GM21381 (cell line): ENCODE data around the gene RAB22A.
"Not testable (repeated sequence)": the region's sequence is repeated elsewhere in the genome, so short reads cannot be mapped to it uniquely, and the experiment has no call there.

Source experiments
- ATAC-seq: cut with Tn5 transposase; IDR thresholded peaks from one replicate; pipeline ENCODE4 v1.9.1; 2021; ENCODE audit warnings: mild to moderate bottlenecking, moderate library complexity; ENCODE audit not compliant: unreplicated experiment

The RAB22A gene

GRCh38 chr20:58342104-58342945 is 32.8 kb downstream of the RAB22A start:
- ATAC-seq = no peak

- no peak for ATAC-seq
These were observed 35.2 kb downstream of the RAB22A start for GRCh38 chr20:58344741-58345140.

GRCh38 chr20:58349570-58349969 is 40.1 kb downstream of the RAB22A start:
- no peak for ATAC-seq

- ATAC-seq = no peak
These were observed 43.0 kb downstream of the RAB22A start for GRCh38 chr20:58352468-58352867.

DNA sequence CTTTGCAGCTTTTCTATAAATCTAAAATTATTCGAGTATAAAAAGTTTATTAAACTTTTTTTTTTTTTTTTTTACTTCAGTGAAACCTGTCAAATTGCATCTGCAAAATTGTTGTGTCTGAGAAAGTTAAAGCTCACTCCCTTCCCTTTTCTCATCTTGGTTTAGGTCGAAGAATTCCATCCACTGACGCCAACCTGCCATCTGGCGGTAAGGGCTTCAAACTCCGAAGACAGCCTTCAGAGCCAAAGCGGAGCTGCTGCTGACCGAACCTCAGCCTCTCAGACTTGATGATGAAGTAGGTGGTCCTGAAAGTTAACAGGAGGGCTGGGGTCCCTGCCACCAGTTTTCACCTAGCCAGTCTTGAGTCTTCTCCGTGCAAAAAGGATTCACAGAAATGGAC is 49.9 kb downstream of the RAB22A start:
- no peak for ATAC-seq

DNA sequence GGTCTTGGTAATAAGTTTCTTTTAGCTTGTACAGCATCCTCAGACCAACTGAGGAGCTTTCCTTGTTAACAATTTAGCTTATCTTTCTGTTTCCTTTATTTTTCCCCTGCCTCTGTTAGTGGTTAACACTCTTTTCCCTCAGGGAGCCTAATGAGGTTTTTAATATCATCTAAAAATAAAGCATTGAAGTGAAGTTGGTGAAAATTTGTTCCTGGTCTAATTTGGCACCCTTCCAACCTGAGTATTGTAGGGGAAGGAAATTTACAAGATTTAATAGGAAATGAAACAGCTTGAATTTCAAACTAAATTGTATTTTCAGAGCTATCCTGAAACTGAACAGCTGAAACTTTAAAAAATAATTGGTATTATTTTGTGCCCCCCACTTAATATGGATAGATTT is 51.4 kb downstream of the RAB22A start:
- no peak for ATAC-seq

DNA sequence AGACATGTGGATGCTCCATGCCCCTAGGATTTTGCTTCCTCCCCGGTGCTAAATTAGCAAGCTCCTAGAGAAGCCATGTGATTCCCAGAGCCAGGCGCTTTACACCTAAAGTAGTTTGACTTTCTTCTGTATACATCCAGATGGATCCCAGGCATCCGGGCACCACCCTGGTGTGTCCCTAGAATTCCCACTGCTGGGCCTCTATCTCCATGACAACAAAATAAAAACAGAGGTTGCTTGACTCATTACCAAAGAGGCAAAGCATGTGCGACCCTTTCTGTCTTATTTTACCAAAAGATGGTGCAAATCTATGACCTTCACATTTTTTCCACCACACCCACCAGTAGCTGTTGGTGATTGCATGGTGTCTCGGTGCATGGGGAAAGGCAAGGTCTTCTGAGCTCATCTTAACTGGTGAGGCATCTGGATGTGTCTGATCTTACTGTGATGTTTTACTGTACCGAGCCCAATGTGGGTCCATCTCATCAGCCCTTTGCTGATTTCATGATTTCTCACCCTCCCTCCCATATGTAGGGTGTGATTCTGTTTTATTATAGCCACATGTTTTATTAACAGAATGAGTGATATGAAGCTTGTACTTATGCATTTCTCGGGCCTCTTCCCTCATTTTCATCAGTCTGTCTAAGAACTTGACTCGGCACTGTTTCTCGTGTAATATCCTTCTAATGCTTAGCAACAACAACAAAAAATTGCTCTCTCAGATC is 52.1 kb downstream of the RAB22A start:
- ATAC-seq = no peak

DNA sequence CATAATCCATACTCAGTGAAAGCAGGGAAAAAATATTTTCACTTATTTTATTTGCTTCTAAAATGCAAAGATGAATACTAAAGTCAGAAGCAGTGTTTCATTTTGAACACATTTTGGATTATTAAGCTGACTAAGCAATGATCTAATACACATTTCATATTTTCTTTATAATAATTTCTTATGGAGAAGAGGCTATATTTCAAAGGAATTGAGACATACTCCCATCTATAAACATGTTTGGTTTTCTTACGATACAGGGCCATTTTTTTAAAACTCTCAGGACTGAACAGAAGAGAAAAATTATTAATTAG is 52.6 kb downstream of the RAB22A start:
- no peak for ATAC-seq

DNA sequence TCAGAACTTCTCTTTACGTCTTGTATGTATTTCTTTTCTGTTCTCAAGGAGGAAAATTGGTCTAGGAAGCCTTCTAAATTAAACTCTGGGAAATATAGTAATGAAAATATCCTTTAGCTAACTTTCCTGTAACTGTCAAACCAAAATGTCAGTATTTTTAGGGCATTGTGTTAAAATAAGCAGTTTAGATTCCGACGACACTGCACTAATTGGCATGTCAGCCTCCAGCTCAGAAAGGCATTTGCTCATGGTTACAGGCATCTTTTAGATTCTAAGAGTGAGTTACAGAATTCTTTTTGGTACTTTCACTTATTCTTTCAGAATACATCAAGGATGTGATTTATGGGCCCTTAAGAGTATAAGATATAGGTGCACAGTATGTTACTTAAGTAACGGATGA is 53.5 kb downstream of the RAB22A start:
- ATAC-seq = no peak

DNA sequence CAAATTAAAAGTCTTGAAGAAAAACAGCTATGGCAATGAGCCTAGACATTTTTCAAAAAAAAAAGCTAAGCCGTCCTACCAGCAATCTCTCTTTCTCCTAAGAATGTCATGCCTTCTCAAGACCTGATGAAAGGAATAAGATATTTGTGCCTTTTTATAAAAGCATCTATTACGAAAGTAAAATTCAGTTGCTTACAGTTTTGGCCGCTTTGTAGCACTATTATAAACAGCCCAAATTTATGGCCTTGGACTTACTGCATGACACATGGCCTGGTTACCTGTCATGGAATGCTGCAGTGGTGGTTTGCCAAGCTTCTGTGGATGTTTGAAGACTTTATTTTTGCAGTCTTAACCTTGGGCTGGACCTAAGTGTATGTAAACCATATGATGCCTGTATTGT is 57.4 kb downstream of the RAB22A start:
- ATAC-seq = no peak

GRCh38 chr20:58372806-58373205 is 63.3 kb downstream of the RAB22A start:
- no peak for ATAC-seq

DNA sequence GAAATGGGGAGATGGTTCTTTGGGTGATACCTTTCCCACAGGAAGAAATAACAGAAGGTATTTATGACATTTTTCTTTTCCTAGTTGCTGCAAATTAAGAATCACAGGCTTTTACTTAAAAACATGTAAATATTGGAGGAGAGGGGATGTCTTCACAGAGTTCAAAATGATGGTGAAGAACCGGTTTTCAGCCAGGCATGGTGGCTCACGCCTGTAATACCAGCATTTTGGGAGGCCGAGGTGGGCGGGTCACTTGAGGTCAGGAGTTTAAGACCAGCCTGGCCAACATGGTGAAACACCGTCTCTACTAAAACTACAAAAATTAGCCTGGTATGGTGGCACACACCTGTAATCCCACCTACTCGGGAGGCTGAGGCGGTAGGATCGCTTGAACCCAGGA is 63.8 kb downstream of the RAB22A start:
- not testable (repeated sequence) for ATAC-seq

DNA sequence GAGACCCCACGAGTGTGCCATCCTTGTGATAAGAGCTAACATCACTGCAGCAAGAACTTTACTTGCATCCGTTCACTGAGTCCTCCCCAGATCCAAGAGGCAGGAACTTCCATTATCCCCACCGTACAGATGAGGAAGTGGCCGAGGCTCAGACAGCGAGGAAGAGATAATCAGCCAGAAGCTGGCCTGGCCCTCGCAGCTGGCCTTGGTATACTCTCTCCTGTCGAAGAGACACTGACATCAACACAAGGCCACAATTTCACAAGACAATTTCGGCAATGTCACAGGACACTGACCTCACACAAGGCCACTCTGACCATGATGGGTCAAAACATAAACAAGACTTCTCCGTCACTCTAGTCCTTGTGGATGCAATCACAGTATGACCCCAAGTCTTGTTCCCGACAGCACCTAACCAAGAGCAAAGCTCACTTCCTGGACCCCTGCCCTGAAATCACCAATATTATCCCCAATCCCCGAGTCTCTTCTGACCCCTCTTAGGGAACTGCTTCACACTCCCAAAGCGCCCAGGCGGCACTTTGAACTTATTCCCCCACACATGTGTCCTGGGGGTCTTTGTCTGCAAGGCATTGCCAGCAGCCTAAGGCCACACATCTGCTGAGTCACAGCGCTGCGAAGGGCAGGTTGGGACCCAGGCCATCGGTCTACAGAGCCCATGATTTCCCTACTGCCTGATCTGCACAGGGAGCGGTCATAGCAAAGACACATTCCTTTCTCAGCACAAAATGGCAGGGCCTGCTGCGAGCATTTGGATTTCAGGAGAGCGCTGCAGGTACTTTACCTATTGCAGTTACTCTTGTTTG is 64.7 kb downstream of the RAB22A start:
- ATAC-seq = no peak

DNA sequence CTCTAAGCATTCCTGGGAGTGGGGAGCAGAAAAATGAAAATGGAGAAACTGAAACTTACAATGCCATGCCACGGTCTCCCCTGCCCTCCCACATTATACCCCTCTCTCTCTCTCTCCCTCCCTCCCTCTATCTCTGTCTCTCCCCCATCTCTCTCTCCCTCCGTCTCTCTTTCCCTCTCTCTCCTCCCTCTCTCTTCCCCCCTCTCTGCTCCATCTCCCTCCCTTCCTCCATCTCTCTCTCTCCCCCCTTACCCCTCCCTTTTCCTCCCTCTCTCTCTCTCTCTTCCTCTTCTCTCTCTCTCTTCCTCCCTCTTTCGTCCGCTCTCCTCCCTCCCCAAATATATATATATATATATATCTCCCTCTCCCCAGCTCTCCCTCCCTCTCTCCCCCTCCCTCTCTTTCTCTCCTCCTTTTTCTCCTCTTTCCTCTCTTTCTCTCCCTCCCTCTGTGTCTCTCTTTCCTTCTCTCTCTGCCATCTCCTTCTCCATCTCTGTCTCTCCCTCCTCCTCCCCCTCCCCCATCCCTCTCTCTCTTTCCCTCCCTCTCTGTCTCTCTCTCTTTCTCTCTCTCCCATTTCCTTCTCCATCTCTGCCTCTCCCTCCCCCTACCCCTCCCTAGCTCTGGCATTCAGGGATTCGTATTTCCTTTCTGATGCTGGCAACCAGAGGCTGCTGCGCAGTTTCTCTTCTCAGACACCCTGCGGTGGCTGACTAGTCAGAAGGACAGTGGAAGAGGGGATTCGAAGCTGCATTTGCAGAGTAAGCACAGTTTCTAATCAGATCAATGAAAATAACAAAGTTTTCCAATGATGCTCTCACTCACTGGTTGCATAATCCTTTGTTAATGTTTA is 65.6 kb downstream of the RAB22A start:
- no peak for ATAC-seq

- no peak for ATAC-seq
These were observed 66.3 kb downstream of the RAB22A start for GRCh38 chr20:58375759-58376352.

DNA sequence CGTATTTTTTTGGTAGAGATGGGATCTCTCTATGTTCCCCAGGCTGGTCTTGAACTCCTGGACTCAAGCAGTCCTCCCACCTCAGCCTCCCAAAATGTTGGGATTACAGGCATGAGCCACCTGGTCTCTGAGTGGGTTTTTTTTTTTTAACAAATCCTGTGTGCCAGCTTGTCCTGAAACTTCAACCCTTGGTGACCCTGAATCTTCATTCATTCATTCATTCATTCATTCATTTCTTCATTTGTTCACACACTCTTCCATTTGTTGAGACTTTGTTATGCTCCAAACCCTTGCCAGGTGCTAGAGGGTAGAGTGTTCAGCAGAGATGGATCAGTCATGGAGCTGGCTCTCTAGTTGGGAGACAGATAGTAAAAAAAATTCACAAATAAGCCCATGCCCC is 67.5 kb downstream of the RAB22A start:
- ATAC-seq = no peak

- no peak for ATAC-seq
These were observed 68.4 kb downstream of the RAB22A start for GRCh38 chr20:58377766-58378401.

GRCh38 chr20:58378704-58379103 is 69.2 kb downstream of the RAB22A start:
- no peak for ATAC-seq

DNA sequence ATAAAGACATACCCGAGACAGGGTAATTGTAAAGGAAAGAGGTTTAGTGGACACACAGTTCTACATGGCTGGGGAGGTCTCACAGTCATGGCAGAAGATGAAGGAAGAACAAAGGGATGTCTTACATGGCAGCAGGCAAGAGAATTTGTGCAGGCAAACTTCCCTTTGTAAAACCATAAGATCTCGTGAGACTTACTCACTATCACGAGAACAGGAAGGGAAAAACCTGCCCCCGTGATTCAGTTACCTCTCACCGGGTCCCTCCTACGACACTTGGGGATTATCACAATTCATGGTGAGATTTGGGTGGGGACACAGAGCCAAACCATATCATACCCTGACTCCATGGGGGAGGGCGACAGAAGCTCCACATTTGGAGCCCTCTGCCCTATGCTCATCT is 72.1 kb downstream of the RAB22A start:
- ATAC-seq = no peak

DNA sequence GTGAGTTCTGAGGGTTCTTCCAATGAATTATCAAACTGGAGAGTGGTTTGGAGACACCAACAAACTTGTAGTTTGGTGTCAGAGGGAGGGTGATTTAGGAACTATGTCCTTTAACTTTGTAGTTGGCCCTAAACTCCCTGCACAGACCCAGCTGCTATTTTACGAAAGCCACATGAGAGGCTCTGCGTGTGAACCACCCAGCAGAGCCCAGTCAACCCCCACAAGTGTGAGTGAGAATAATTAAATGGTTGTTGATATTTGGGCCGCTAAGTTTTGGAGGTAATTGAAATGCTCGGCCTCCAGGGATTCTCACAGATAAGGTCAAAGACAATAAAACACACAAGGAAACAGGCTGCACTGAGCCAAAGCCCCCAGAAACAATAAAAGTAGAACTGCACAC is 72.6 kb downstream of the RAB22A start:
- no peak for ATAC-seq
